ENCODE measurements around the gene FAM3C. TPM values are rescaled to one million over a fixed set of nuclear protein-coding genes. Genes with fewer than 3 reads are reported as not detected.

The FAM3C gene
- polyA plus RNA-seq, 2 donors: 21.3 to 27.8 TPM

DNA sequence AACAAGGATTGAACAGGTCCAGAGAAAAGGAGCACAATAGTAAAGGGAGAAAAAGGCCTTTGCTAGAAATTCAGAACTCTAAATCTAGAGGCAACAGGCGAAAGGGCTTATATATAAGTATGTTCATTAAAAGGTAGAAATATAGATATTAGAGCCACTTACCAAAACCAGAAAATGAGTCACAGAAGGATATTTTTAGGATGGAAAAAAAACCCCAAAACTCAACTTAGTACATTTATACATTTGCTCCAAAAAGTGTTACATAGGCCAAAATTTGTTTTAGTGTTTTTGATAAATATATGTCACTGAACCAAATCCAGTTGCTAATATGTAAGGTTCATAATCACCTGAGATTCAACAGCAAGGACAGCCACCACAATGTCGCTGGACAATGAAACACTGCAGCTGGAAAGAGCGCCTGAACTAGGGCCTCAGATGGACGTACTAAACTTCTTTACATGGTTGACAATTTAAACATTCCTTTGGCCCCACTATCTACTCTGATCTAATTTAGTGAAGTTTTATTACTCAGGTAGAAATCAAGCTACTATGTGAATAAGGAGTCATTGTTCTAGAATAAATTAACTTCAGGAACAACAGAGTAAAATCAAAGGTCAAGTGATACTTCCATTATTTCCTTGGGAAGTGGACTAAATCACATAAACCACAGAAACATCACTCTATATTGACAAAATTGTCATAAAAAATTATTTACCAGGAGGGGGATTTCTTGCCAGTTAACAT is 10.9 kb downstream of the FAM3C start:
- no peaks in the 10 kb centered on the region for H3K36me3 ChIP-seq (ENCODE audit: control insufficient read depth in 2 of 2, insufficient read depth in 2 of 2, low read length in 1 of 2)
- H3K4me1 ChIP-seq (ENCODE audit: control insufficient read depth in 2 of 2, insufficient read depth in 2 of 2, low read length in 1 of 2): peaks cover 0 to 3% of the 10 kb centered on the region in 2 donors
- H3K27ac ChIP-seq (ENCODE audit: low read depth in 2 of 2, low read length in 1 of 2): no peak overlapping the region
- H3K4me3 ChIP-seq (ENCODE audit: low read depth in 1 of 2, low read length in 2 of 2): no peak overlapping the region
- WGBS, 2 donors: 86 to 94% methylated on average over 4 of the region's 4 CpGs
- H3K9me3 ChIP-seq (ENCODE audit: control insufficient read depth in 2 of 2, insufficient read depth in 1 of 2, low read depth in 1 of 2, low read length in 1 of 2): no peaks in the 10 kb centered on the region
- no peaks in the 10 kb centered on the region for H3K27me3 ChIP-seq (ENCODE audit: control insufficient read depth in 1 of 2, insufficient read depth in 2 of 2, low read length in 2 of 2)

GRCh38 chr7:121384265-121384664 is 11.8 kb downstream of the FAM3C start:
- H3K9me3 ChIP-seq (ENCODE audit: control insufficient read depth in 2 of 2, insufficient read depth in 1 of 2, low read depth in 1 of 2, low read length in 1 of 2): no peaks in the 10 kb centered on the region
- no peak overlapping the region for H3K27ac ChIP-seq (ENCODE audit: low read depth in 2 of 2, low read length in 1 of 2)
- H3K27me3 ChIP-seq (ENCODE audit: control insufficient read depth in 1 of 2, insufficient read depth in 2 of 2, low read length in 2 of 2): no peaks in the 10 kb centered on the region
- 63 to 80% methylated on average over 2 of the region's 2 CpGs for WGBS, 2 donors
- H3K4me3 ChIP-seq (ENCODE audit: low read depth in 1 of 2, low read length in 2 of 2): no peak overlapping the region
- H3K4me1 ChIP-seq (ENCODE audit: control insufficient read depth in 2 of 2, insufficient read depth in 2 of 2, low read length in 1 of 2): peaks cover 0 to 3% of the 10 kb centered on the region in 2 donors
- H3K36me3 ChIP-seq (ENCODE audit: control insufficient read depth in 2 of 2, insufficient read depth in 2 of 2, low read length in 1 of 2): peaks cover 0 to under 1% of the 10 kb centered on the region in 2 donors

DNA sequence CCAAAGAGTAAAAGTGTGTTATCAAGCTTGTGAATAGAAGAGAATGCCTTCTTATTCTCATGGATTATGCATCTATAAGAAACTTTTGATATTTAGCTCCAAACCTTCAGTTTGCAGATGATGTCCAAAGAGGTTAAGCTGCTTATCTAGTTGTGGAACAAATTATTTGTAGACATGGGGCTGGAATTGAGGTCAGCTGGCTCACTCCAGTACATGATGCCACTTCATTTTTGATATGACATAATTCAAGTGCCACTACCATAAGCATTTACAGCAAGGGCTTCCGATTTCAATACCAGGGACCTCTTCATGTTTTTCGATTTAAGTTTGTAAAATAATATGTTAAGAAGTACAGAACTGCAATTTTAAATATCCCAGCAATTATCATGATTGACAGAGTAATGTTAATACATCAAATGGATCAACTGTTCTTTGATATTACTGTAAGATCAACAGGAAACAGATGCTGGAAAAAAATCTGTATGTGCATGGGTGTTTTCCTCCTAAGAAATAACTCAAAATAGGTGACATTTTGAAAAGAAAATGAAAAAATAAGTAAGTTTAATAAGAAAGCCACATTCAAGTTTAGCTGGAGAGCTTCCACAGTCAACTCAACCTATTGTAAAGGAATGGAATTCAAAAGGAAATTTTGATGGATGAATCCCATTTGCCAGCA is 12.7 kb downstream of the FAM3C start:
- no peak overlapping the region for H3K27ac ChIP-seq (ENCODE audit: low read depth in 2 of 2, low read length in 1 of 2)
- peaks cover 0 to 3% of the 10 kb centered on the region in 2 donors for H3K4me1 ChIP-seq (ENCODE audit: control insufficient read depth in 2 of 2, insufficient read depth in 2 of 2, low read length in 1 of 2)
- no peaks in the 10 kb centered on the region for H3K27me3 ChIP-seq (ENCODE audit: control insufficient read depth in 1 of 2, insufficient read depth in 2 of 2, low read length in 2 of 2)
- H3K36me3 ChIP-seq (ENCODE audit: control insufficient read depth in 2 of 2, insufficient read depth in 2 of 2, low read length in 1 of 2): peaks cover 0 to 1% of the 10 kb centered on the region in 2 donors
- 84 to 89% methylated on average over 2 of the region's 2 CpGs for WGBS, 2 donors
- H3K4me3 ChIP-seq (ENCODE audit: low read depth in 1 of 2, low read length in 2 of 2): no peak overlapping the region
- no peaks in the 10 kb centered on the region for H3K9me3 ChIP-seq (ENCODE audit: control insufficient read depth in 2 of 2, insufficient read depth in 1 of 2, low read depth in 1 of 2, low read length in 1 of 2)

DNA sequence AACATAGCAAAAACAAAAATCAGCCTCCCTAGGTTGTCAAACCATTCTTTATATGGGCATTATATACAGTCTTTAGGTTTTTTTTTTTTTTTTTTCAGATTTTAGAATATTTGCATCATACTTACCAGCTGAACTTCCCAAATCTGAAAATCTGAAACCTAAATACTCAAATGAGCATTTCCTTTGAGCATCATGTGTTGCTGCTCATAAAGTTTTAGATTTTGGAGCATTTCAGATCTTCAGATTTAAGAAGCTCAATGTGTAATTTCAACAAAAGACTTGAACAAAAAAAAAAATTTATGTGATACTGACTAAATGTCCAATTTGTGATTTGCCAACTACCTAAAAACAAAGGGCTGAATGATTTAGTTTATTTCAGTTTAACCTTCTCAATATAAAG is 13.6 kb downstream of the FAM3C start:
- Histone ChIP-seq H3K27ac (ENCODE audit: low read depth in 2 of 2, low read length in 1 of 2) (no peak overlapping the region), H3K4me1 (ENCODE audit: control insufficient read depth in 2 of 2, insufficient read depth in 2 of 2, low read length in 1 of 2) (peaks cover 0 to 3% of the 10 kb centered on the region in 2 donors)

GRCh38 chr7:121379930-121380329 is 16.2 kb downstream of the FAM3C start:
- no peaks in the 10 kb centered on the region for H3K9me3 ChIP-seq (ENCODE audit: control insufficient read depth in 2 of 2, insufficient read depth in 1 of 2, low read depth in 1 of 2, low read length in 1 of 2)
- H3K4me1 ChIP-seq (ENCODE audit: control insufficient read depth in 2 of 2, insufficient read depth in 2 of 2, low read length in 1 of 2): no peaks in the 10 kb centered on the region
- H3K27ac ChIP-seq (ENCODE audit: low read depth in 2 of 2, low read length in 1 of 2): no peak overlapping the region
- peaks cover 0 to 10% of the 10 kb centered on the region in 2 donors for H3K36me3 ChIP-seq (ENCODE audit: control insufficient read depth in 2 of 2, insufficient read depth in 2 of 2, low read length in 1 of 2)
- H3K4me3 ChIP-seq (ENCODE audit: low read depth in 1 of 2, low read length in 2 of 2): no peak overlapping the region
- no peaks in the 10 kb centered on the region for H3K27me3 ChIP-seq (ENCODE audit: control insufficient read depth in 1 of 2, insufficient read depth in 2 of 2, low read length in 2 of 2)
- WGBS, 2 donors: 76 to 77% methylated on average over 1 of the region's 1 CpG

More for the DNA sequence above, 13.6 kb downstream of the FAM3C start:
- peaks cover 0 to 1% of the 10 kb centered on the region in 2 donors for H3K36me3 ChIP-seq (ENCODE audit: control insufficient read depth in 2 of 2, insufficient read depth in 2 of 2, low read length in 1 of 2)
- H3K9me3 ChIP-seq (ENCODE audit: control insufficient read depth in 2 of 2, insufficient read depth in 1 of 2, low read depth in 1 of 2, low read length in 1 of 2): no peaks in the 10 kb centered on the region
- H3K27me3 ChIP-seq (ENCODE audit: control insufficient read depth in 1 of 2, insufficient read depth in 2 of 2, low read length in 2 of 2): no peaks in the 10 kb centered on the region
- no peak overlapping the region for H3K4me3 ChIP-seq (ENCODE audit: low read depth in 1 of 2, low read length in 2 of 2)

- Histone ChIP-seq H3K27me3 (ENCODE audit: control insufficient read depth in 1 of 2, insufficient read depth in 2 of 2, low read length in 2 of 2) (no peaks in the 10 kb centered on the region), H3K4me3 (ENCODE audit: low read depth in 1 of 2, low read length in 2 of 2) (no peak overlapping the region), H3K36me3 (ENCODE audit: control insufficient read depth in 2 of 2, insufficient read depth in 2 of 2, low read length in 1 of 2) (peaks cover 0 to 10% of the 10 kb centered on the region in 2 donors), H3K27ac (ENCODE audit: low read depth in 2 of 2, low read length in 1 of 2) (no peak overlapping the region), H3K4me1 (ENCODE audit: control insufficient read depth in 2 of 2, insufficient read depth in 2 of 2, low read length in 1 of 2) (no peaks in the 10 kb centered on the region), H3K9me3 (ENCODE audit: control insufficient read depth in 2 of 2, insufficient read depth in 1 of 2, low read depth in 1 of 2, low read length in 1 of 2) (no peaks in the 10 kb centered on the region)
- 90 to 97% methylated on average over 2 of the region's 2 CpGs for WGBS, 2 donors
Observed at GRCh38 chr7:121376979-121377378, 19.1 kb downstream of the FAM3C start.

DNA sequence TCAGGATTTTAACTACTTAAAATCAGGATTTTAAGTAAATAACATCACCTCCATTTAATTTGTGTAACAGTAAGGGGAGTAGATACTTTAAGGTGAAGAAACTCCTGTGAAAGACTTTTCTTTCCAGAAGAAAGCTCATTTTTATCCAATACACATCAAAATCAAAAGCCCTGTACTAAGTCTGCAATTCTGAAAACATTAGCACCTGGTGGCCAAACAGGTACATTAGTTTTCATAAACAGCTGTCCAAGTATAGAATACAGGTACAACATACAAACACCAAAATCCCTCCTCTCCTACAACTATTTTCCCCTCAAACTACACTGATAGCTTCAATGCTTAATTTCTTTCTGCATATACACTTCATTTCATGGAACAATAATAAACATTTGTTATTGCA is 22.9 kb downstream of the FAM3C start:
- no peaks in the 10 kb centered on the region for H3K9me3 ChIP-seq (ENCODE audit: control insufficient read depth in 2 of 2, insufficient read depth in 1 of 2, low read depth in 1 of 2, low read length in 1 of 2)
- no peaks in the 10 kb centered on the region for H3K4me1 ChIP-seq (ENCODE audit: control insufficient read depth in 2 of 2, insufficient read depth in 2 of 2, low read length in 1 of 2)
- H3K4me3 ChIP-seq (ENCODE audit: low read depth in 1 of 2, low read length in 2 of 2): no peak overlapping the region
- H3K36me3 ChIP-seq (ENCODE audit: control insufficient read depth in 2 of 2, insufficient read depth in 2 of 2, low read length in 1 of 2): peaks cover 0 to 9% of the 10 kb centered on the region in 2 donors
- no peaks in the 10 kb centered on the region for H3K27me3 ChIP-seq (ENCODE audit: control insufficient read depth in 1 of 2, insufficient read depth in 2 of 2, low read length in 2 of 2)
- H3K27ac ChIP-seq (ENCODE audit: low read depth in 2 of 2, low read length in 1 of 2): no peak overlapping the region

GRCh38 chr7:121372376-121373010 is 23.6 kb downstream of the FAM3C start:
- H3K4me3 ChIP-seq (ENCODE audit: low read depth in 1 of 2, low read length in 2 of 2): no peak overlapping the region
- no peaks in the 10 kb centered on the region for H3K27me3 ChIP-seq (ENCODE audit: control insufficient read depth in 1 of 2, insufficient read depth in 2 of 2, low read length in 2 of 2)
- H3K36me3 ChIP-seq (ENCODE audit: control insufficient read depth in 2 of 2, insufficient read depth in 2 of 2, low read length in 1 of 2): peaks cover 0 to 11% of the 10 kb centered on the region in 2 donors
- no peaks in the 10 kb centered on the region for H3K9me3 ChIP-seq (ENCODE audit: control insufficient read depth in 2 of 2, insufficient read depth in 1 of 2, low read depth in 1 of 2, low read length in 1 of 2)
- no peaks in the 10 kb centered on the region for H3K4me1 ChIP-seq (ENCODE audit: control insufficient read depth in 2 of 2, insufficient read depth in 2 of 2, low read length in 1 of 2)
- H3K27ac ChIP-seq (ENCODE audit: low read depth in 2 of 2, low read length in 1 of 2): no peak overlapping the region
- WGBS, 2 donors: 87 to 91% methylated on average over 2 of the region's 2 CpGs

DNA sequence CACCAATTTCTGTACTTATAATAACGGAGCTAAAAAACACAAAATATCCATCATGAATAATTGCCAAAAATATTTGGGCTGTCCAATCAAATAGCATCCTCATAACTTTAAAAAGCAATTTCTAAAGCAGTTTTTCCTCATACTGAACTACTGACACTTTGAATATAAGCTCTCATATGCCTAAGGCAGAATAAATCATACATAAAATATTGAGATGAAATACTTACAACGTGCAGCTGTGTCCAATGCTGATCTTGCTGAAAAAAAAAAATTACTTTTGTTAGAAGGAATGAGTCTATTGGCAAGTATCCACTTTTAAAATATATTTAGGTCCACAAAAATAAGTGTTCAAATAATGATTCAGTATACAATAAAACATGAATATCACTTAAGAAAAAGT is 24.2 kb downstream of the FAM3C start:
- Histone ChIP-seq H3K4me1 (ENCODE audit: control insufficient read depth in 2 of 2, insufficient read depth in 2 of 2, low read length in 1 of 2) (no peaks in the 10 kb centered on the region), H3K9me3 (ENCODE audit: control insufficient read depth in 2 of 2, insufficient read depth in 1 of 2, low read depth in 1 of 2, low read length in 1 of 2) (no peaks in the 10 kb centered on the region), H3K27me3 (ENCODE audit: control insufficient read depth in 1 of 2, insufficient read depth in 2 of 2, low read length in 2 of 2) (no peaks in the 10 kb centered on the region), H3K4me3 (ENCODE audit: low read depth in 1 of 2, low read length in 2 of 2) (no peak overlapping the region), H3K27ac (ENCODE audit: low read depth in 2 of 2, low read length in 1 of 2) (no peak overlapping the region), H3K36me3 (ENCODE audit: control insufficient read depth in 2 of 2, insufficient read depth in 2 of 2, low read length in 1 of 2) (peaks cover 0 to 9% of the 10 kb centered on the region in 2 donors)
- WGBS, 2 donors: 60 to 63% methylated on average over 2 of the region's 2 CpGs
